H1 (cell line): ENCODE data around the gene RNASE2. TPM values are rescaled to one million over a fixed set of nuclear protein-coding genes. Genes with fewer than 3 reads are reported as not detected.

Experiments
- CTCF ChIA-PET: fragments of 300-600 bp; sonication (Branson Sonifier 250); formaldehyde crosslinking; loops from one replicate; lab custom pipeline; 2021; ENCODE audit not compliant: partially characterized antibody; lab: Charles Lee
- POLR2A ChIA-PET: fragments of 300-600 bp; sonication (Branson Sonifier 250); formaldehyde crosslinking; loops from one replicate; lab custom pipeline; 2021; ENCODE audit warnings: inconsistent platforms; ENCODE audit not compliant: partially characterized antibody; lab: Charles Lee
- DNase-seq, 2 experiments: peaks; one replicate each; pipeline versions ENCODE4 v3.0.0 to v3.0.0-alpha.2; 2010 to 2022; ENCODE audit warnings: low spot score in 2 of 2, low read depth in 1 of 2, mixed read lengths in 1 of 2
- FAIRE-seq: peaks from 2 replicates; lab custom pipeline; 2011; peaks lifted over from hg19 to GRCh38; lab: Jason Lieb, UNC
- H2AFZ ChIP-seq: 2 replicates; pipeline ENCODE4 v1.8.1; 2012; ENCODE audit warnings: low read length, inconsistent platforms
- H2AK5ac ChIP-seq: 2 replicates; pipeline ENCODE4 v1.6.1; 2013; ENCODE audit warnings: low read depth, low read length
- H2BK120ac ChIP-seq: replicated peaks from 2 replicates; pipeline ENCODE3; 2013; ENCODE audit warnings: low read depth, low read length, inconsistent platforms
- H2BK12ac ChIP-seq: 2 replicates; pipeline ENCODE4 v1.6.1; 2013; ENCODE audit warnings: low read depth, low read length
- H2BK15ac ChIP-seq: 2 replicates; pipeline ENCODE4 v1.6.1; 2013; ENCODE audit warnings: low read length
- H2BK20ac ChIP-seq: 2 replicates; pipeline ENCODE4 v1.6.1; 2013; ENCODE audit warnings: low read length
- H2BK5ac ChIP-seq: 2 replicates; pipeline ENCODE4 v1.6.1; 2013; ENCODE audit warnings: low read depth, low read length
- H3K14ac ChIP-seq: 2 replicates; pipeline ENCODE4 v1.6.1; 2013; ENCODE audit warnings: inconsistent platforms; ENCODE audit not compliant: insufficient read length
- H3K18ac ChIP-seq: 2 replicates; pipeline ENCODE4 v1.6.1; 2013; ENCODE audit warnings: low read length; ENCODE audit errors: extremely low read depth
- H3K23ac ChIP-seq: 2 replicates; pipeline ENCODE4 v1.6.1; 2013; ENCODE audit warnings: inconsistent platforms; ENCODE audit not compliant: insufficient read length
- H3K23me2 ChIP-seq: 2 replicates; pipeline ENCODE4 v1.6.1; 2013; ENCODE audit warnings: low read depth, low read length
- H3K27ac ChIP-seq: 2 replicates; pipeline ENCODE4 v1.6.1; 2011; ENCODE audit warnings: low read depth, low read length, inconsistent platforms
- H3K27me3 ChIP-seq, 4 experiments: replicated peaks in 1 of 4; 1 replicate in 1 of 4; 2 replicates in 3 of 4; pipeline versions ENCODE4 v1.6.1 to v1.8.1; 2011 to 2013; ENCODE audit warnings: low read length in 3 of 4, mild to moderate bottlenecking in 3 of 4, inconsistent platforms in 2 of 4, mixed read lengths in 2 of 4, moderate library complexity in 1 of 4; ENCODE audit not compliant: control insufficient read depth in 3 of 4, insufficient read depth in 3 of 4; ENCODE audit errors: extremely low read depth in 1 of 4
- H3K36me3 ChIP-seq, 4 experiments: 2 replicates each; pipeline versions ENCODE4 v1.6.1 to v1.8.1; 2011 to 2013; ENCODE audit warnings: mild to moderate bottlenecking in 4 of 4, low read length in 3 of 4, moderate library complexity in 2 of 4, control low read depth in 1 of 4, inconsistent platforms in 1 of 4; ENCODE audit not compliant: insufficient read depth in 4 of 4, control insufficient read depth in 2 of 4
- H3K4ac ChIP-seq: replicated peaks from 2 replicates; pipeline ENCODE3; 2013; ENCODE audit warnings: low read length, low read depth, mixed read lengths, inconsistent platforms; ENCODE audit not compliant: insufficient read length
- H3K4me1 ChIP-seq, 4 experiments: replicated peaks in 1 of 4; 1 replicate in 1 of 4; 2 replicates in 3 of 4; pipeline versions ENCODE4 v1.6.1 to v1.8.1; 2011 to 2013; ENCODE audit warnings: low read length in 3 of 4, inconsistent platforms in 2 of 4, mixed read lengths in 1 of 4; ENCODE audit not compliant: insufficient read depth in 4 of 4, control insufficient read depth in 3 of 4
- H3K4me2 ChIP-seq, 2 experiments: 2 replicates each; pipeline versions ENCODE4 v1.6.1 to v1.8.1; 2011 to 2013; ENCODE audit warnings: low read depth in 2 of 2, low read length in 2 of 2, control low read depth in 1 of 2, inconsistent platforms in 1 of 2, mild to moderate bottlenecking in 1 of 2; ENCODE audit not compliant: insufficient read depth in 1 of 2
- H3K4me3 ChIP-seq, 4 experiments: fragments of 200-600, 300-600 bp in 1 of 4; sonication (generic), shearing (Covaris generic), sonication (Bioruptor Twin) in 1 of 4; 2 replicates each; pipeline versions ENCODE4 v1.5.1 to v1.8.1; 2011 to 2016; ENCODE audit warnings: low read length in 4 of 4, low read depth in 3 of 4, control low read depth in 2 of 4, inconsistent platforms in 2 of 4, mild to moderate bottlenecking in 2 of 4, mixed read lengths in 1 of 4, moderate library complexity in 1 of 4; ENCODE audit not compliant: insufficient read depth in 2 of 4; ENCODE audit errors: extremely low read depth in 1 of 4
- H3K56ac ChIP-seq: replicated peaks from 2 replicates; pipeline ENCODE3; 2013; ENCODE audit warnings: low read depth, mild to moderate bottlenecking, mixed read lengths, low read length, inconsistent platforms; ENCODE audit not compliant: insufficient read length
- H3K79me1 ChIP-seq: 2 replicates; pipeline ENCODE4 v1.6.1; 2013; ENCODE audit warnings: low read depth, low read length, control low read depth
- H3K79me2 ChIP-seq, 2 experiments: 2 replicates each; pipeline versions ENCODE4 v1.6.1 to v1.8.1; 2012 to 2013; ENCODE audit warnings: low read length in 2 of 2, mild to moderate bottlenecking in 2 of 2, inconsistent platforms in 1 of 2; ENCODE audit not compliant: insufficient read depth in 2 of 2, control insufficient read depth in 1 of 2
- H3K9ac ChIP-seq, 4 experiments: replicated peaks in 1 of 4; 1 replicate in 1 of 4; 2 replicates in 3 of 4; pipeline versions ENCODE4 v1.6.1 to v1.8.1; 2011 to 2013; ENCODE audit warnings: low read depth in 3 of 4, low read length in 3 of 4, control low read depth in 2 of 4, mild to moderate bottlenecking in 2 of 4, moderate library complexity in 2 of 4, inconsistent platforms in 1 of 4; ENCODE audit errors: extremely low read depth in 1 of 4
- H3K9me3 ChIP-seq, 2 experiments: 2 replicates each; pipeline versions ENCODE4 v1.6.1 to v1.8.1; 2012 to 2013; ENCODE audit warnings: mild to moderate bottlenecking in 2 of 2, moderate library complexity in 2 of 2, control low read depth in 1 of 2, inconsistent platforms in 1 of 2, low read depth in 1 of 2, low read length in 1 of 2, mixed read lengths in 1 of 2; ENCODE audit not compliant: insufficient read depth in 2 of 2
- H4K20me1 ChIP-seq, 2 experiments: replicated peaks in 1 of 2; 2 replicates each; pipeline versions ENCODE3 to v1.8.1; 2011 to 2013; ENCODE audit warnings: inconsistent platforms in 2 of 2, low read length in 2 of 2, mild to moderate bottlenecking in 1 of 2; ENCODE audit not compliant: insufficient read depth in 2 of 2, control insufficient read depth in 1 of 2
- H4K5ac ChIP-seq: 2 replicates; pipeline ENCODE4 v1.6.1; 2013; ENCODE audit warnings: low read length, low read depth, mixed read lengths, inconsistent platforms; ENCODE audit not compliant: insufficient read length
- H4K8ac ChIP-seq: 2 replicates; pipeline ENCODE4 v1.8.0; 2013; ENCODE audit warnings: mild to moderate bottlenecking, moderate library complexity, low read length, inconsistent platforms; ENCODE audit not compliant: insufficient read depth; ENCODE audit errors: extremely low read depth
- H4K91ac ChIP-seq: replicated peaks from 2 replicates; pipeline ENCODE3; 2013; ENCODE audit warnings: low read length, mixed read lengths, inconsistent platforms; ENCODE audit not compliant: insufficient read length
- CBX8 ChIP-seq: fragments of 300-800, 300-1000 bp; sonication (generic); IDR thresholded peaks from 2 replicates; pipeline ENCODE4 v1.7.1; 2016; ENCODE audit warnings: low read depth, low read length, borderline replicate concordance
- CREB1 ChIP-seq: IDR thresholded peaks from 2 replicates; pipeline ENCODE4 v1.6.1; 2012; ENCODE audit warnings: inconsistent platforms
- EP300 ChIP-seq, 2 experiments: IDR thresholded peaks; 1 replicate in 1 of 2; 2 replicates in 1 of 2; pipeline ENCODE4 v1.6.1; 2011 to 2012; ENCODE audit warnings: low read depth in 2 of 2, low read length in 2 of 2, mild to moderate bottlenecking in 2 of 2, borderline replicate concordance in 1 of 2, inconsistent platforms in 1 of 2, moderate library complexity in 1 of 2
- GTF2F1 ChIP-seq: IDR thresholded peaks from 2 replicates; pipeline ENCODE4 v1.6.1; 2012; ENCODE audit warnings: low read depth, low read length, improper control_type of control experiment, borderline replicate concordance
- JUND ChIP-seq: IDR thresholded peaks from 2 replicates; pipeline ENCODE4 v1.6.1; 2011; ENCODE audit warnings: mild to moderate bottlenecking, improper control_type of control experiment, low read length
- KDM4A ChIP-seq: IDR thresholded peaks from one replicate; pipeline ENCODE4 v1.7.1; 2012; ENCODE audit warnings: low read depth, mild to moderate bottlenecking, moderate library complexity, low read length, inconsistent platforms; ENCODE audit not compliant: severe bottlenecking
- KDM5A ChIP-seq: fragments of 200-600 bp; IDR thresholded peaks from 2 replicates; pipeline ENCODE4 v1.7.1; 2012; ENCODE audit warnings: mild to moderate bottlenecking, low read length, inconsistent platforms, mixed read lengths
- MAFK ChIP-seq: IDR thresholded peaks from 2 replicates; pipeline ENCODE4 v1.6.1; 2012; ENCODE audit warnings: low read depth, mild to moderate bottlenecking, improper control_type of control experiment, low read length
- PHF8 ChIP-seq: fragments of 200-600 bp; sonication (generic); conservative IDR thresholded peaks from 2 replicates; pipeline ENCODE4 v1.7.1; 2012; ENCODE audit warnings: low read depth, mild to moderate bottlenecking, inconsistent platforms, low read length, moderate library complexity
- POLR2AphosphoS5 ChIP-seq: IDR thresholded peaks from 2 replicates; pipeline ENCODE4 v1.6.1; 2011; ENCODE audit warnings: low read depth, low read length
- RBBP5 ChIP-seq: IDR thresholded peaks from 2 replicates; pipeline ENCODE4 v1.7.1; 2012; ENCODE audit warnings: low read depth, mild to moderate bottlenecking, inconsistent platforms, low read length, moderate library complexity, borderline replicate concordance
- TAF1 ChIP-seq: IDR thresholded peaks from 2 replicates; pipeline ENCODE4 v1.6.1; 2011; ENCODE audit warnings: mild to moderate bottlenecking, low read depth, low read length
- TBP ChIP-seq: IDR thresholded peaks from 2 replicates; pipeline ENCODE4 v1.6.1; 2011; ENCODE audit warnings: low read depth, low read length, improper control_type of control experiment
- WGBS, 2 experiments: shearing (Covaris generic) in 1 of 2; methylation state at CpG; one replicate each; pipeline versions ENCODE4 v1.1.6 to v1.1.7; 2013 to 2015; ENCODE audit warnings: low lambda C conversion rate in 2 of 2, mixed read lengths in 2 of 2, inconsistent platforms in 1 of 2, low coverage in 1 of 2, missing lambda C conversion rate in 1 of 2; ENCODE audit not compliant: insufficient replicate concordance in 2 of 2, insufficient coverage in 1 of 2, insufficient read length in 1 of 2; ENCODE audit errors: extremely low coverage in 1 of 2, missing lambda C conversion rate in 1 of 2; 5-methylcytosine and 5-hydroxymethylcytosine counted together
- polyA plus RNA-seq, 7 experiments: library from polyadenylated mRNA; depleted of rRNA in 3 of 7; stranded (reverse) in 5 of 7; unstranded in 2 of 7; fragments of >200 nt in 5 of 7; fragments of 200-250 nt in 2 of 7; gene quantifications; 1 replicate in 5 of 7; 2 replicates in 1 of 7; 4 replicates in 1 of 7; pipeline versions ENCODE4 v1.2.1 to v1.2.3, GENCODE V29; 2011 to 2013; ENCODE audit warnings: missing spikeins in 2 of 7, mixed read lengths in 2 of 7
- total RNA-seq: library from RNA; stranded (reverse); fragmentation: NEBNext Ultra II Directional; extraction: Animal tissue kit (Norgen Biotek cat#: 25700); gene quantifications from 2 replicates; pipeline ENCODE4 v1.2.1, GENCODE V29; 2021
- TF ChIP-seq, protein P1 (sequence below): IDR thresholded peaks from 2 replicates; pipeline ENCODE4 v1.6.1; 2011; ENCODE audit warnings: low read length, improper control_type of control experiment

The RNASE2 gene
- total and polyA plus RNA-seq, 2 of the 8 experiments (the other 6 are each of a cell fraction or from before 2014, with no cell fraction given), result not detected

DNA sequence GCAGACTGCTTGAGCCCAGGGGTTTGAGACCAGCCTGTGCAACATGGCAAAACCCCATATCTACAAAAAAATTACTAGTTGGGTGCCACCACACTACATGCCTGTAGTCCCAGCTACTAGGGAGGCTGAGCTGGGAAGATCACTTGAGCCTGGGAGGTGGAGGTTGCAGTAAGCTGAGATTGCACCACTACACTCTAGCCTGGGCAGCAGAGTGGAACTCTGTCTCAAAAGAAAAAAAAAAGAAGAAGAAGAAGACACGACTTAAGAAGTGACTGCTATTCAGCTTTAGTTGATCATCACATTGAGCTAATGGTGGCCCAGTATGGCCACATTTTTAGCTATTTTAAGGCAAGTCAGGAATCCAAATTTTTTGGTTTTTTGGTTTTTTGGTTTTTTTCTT lies 25.6 kb downstream of the RNASE2 start:
- peaks cover 0 to 2% (median 0%) of the 10 kb centered on the region in 4 experiments; a peak in 2 of 7 replicates for H3K27me3 ChIP-seq
- H2BK20ac ChIP-seq, result no peak overlapping the region
- no peaks in the 10 kb centered on the region for H4K20me1 ChIP-seq
- H3K9ac ChIP-seq, result no peak overlapping the region
- FAIRE-seq (no peak), DNase-seq (no peak)
- H3K23me2 ChIP-seq, result no peaks in the 10 kb centered on the region
- H3K9me3 ChIP-seq, result no peaks in the 10 kb centered on the region
- no peak overlapping the region for H2BK5ac ChIP-seq
- no peaks in the 10 kb centered on the region for H3K79me1 ChIP-seq
- WGBS, 2 experiments, result 69% methylated on average over 1 of the region's 1 CpG; no CpG with 5 or more reads in 1 of the 2 experiments
- H3K18ac ChIP-seq, result no peak overlapping the region
- H2BK120ac ChIP-seq, result no peak overlapping the region
- no peak overlapping the region for H3K23ac ChIP-seq
- H3K4me3 ChIP-seq, result no peak overlapping the region
- H2AK5ac ChIP-seq, result no peak overlapping the region
- H3K4me2 ChIP-seq, result no peak overlapping the region
- no peak overlapping the region for H3K14ac ChIP-seq
- no peak overlapping the region for H2BK15ac ChIP-seq
- H2BK12ac ChIP-seq, result no peak overlapping the region
- TF ChIP-seq TAF1 (no peak), CBX8 (no peak), MAFK (no peak), POLR2AphosphoS5 (no peak), CREB1 (no peak), KDM4A (no peak), KDM5A (no peak), JUND (no peak), RBBP5 (no peak), TBP (no peak), PHF8 (no peak), EP300 (IDR thresholded peaks at IDR 0.05; ENCODE audit: borderline replicate concordance in 1 of 2, low read depth in 2 of 2, low read length in 2 of 2) (no peak), GTF2F1 (no peak)
- TF ChIP-seq, protein P1, sequence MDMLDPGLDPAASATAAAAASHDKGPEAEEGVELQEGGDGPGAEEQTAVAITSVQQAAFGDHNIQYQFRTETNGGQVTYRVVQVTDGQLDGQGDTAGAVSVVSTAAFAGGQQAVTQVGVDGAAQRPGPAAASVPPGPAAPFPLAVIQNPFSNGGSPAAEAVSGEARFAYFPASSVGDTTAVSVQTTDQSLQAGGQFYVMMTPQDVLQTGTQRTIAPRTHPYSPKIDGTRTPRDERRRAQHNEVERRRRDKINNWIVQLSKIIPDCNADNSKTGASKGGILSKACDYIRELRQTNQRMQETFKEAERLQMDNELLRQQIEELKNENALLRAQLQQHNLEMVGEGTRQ, result no peak
- H4K8ac ChIP-seq, result no peak overlapping the region
- no peak overlapping the region for H2AFZ ChIP-seq
- H3K36me3 ChIP-seq, result no peaks in the 10 kb centered on the region
- no peak overlapping the region for H4K91ac ChIP-seq
- no peak overlapping the region for H3K4ac ChIP-seq
- no peaks in the 10 kb centered on the region for H3K4me1 ChIP-seq
- H3K79me2 ChIP-seq, result no peaks in the 10 kb centered on the region
- no peak overlapping the region for H3K27ac ChIP-seq
- no peak overlapping the region for H4K5ac ChIP-seq
- no peak overlapping the region for H3K56ac ChIP-seq
- CTCF ChIA-PET, result interaction anchor here (0.6 to 2.1 kb wide), 7 partner anchors 8 to 117 kb away, joined by 3 to 6 read pairs (median 5); no protein-coding TSS in a partner anchor
- POLR2A ChIA-PET, result interaction anchor here (0.6 to 1.8 kb wide), 3 partner anchors 8 to 86 kb away, joined by 3 to 6 read pairs (median 3); no protein-coding TSS in a partner anchor
